Adrenal gland (tissue), 5 donors: ENCODE data around the gene CA10.

Experiments
- CTCF ChIP-seq, 6 experiments: fragments of 450-650 bp in 4 of 6; fragments of 200-600 bp in 2 of 6; sonication (generic) in 1 of 6; IDR thresholded peaks; 1 replicate in 5 of 6; 2 replicates in 1 of 6; pipeline versions ENCODE4 v1.5.1 to v1.8.0; 2016 to 2021; ENCODE audit warnings: antibody characterized with exemption in 6 of 6, mild to moderate bottlenecking in 2 of 6, moderate library complexity in 1 of 6
- POLR2A ChIP-seq, 2 donors: fragments of 450-650 bp; IDR thresholded peaks; one replicate each; pipeline ENCODE4 v1.6.1; 2017; ENCODE audit warnings: antibody characterized with exemption in 2 of 2, mild to moderate bottlenecking in 2 of 2, moderate library complexity in 1 of 2
- donor health status: DM: no; HTN: no; CAD: no.

- no peak for TF ChIP-seq CTCF (IDR thresholded peaks at IDR 0.05)
- no peak for TF ChIP-seq POLR2A (IDR thresholded peaks at IDR 0.05)
Observed at GRCh38 chr17:51677875-51678274, 480.6 kb downstream of the CA10 start.
